GM19438 (cell line): ENCODE results near the gene TNPO2.
"Not testable (repeated sequence)": the region's sequence is repeated elsewhere in the genome, so short reads cannot be mapped to it uniquely, and the experiment has no call there.

Experiments
- ATAC-seq: cut with Tn5 transposase; IDR thresholded peaks from one replicate; pipeline ENCODE4 v1.9.1; 2021; ENCODE audit warnings: low read depth; ENCODE audit not compliant: unreplicated experiment

TNPO2 gene

GRCh38 chr19:12708641-12709040 lies 15.1 kb downstream of the TNPO2 start:
- no peak for ATAC-seq

DNA sequence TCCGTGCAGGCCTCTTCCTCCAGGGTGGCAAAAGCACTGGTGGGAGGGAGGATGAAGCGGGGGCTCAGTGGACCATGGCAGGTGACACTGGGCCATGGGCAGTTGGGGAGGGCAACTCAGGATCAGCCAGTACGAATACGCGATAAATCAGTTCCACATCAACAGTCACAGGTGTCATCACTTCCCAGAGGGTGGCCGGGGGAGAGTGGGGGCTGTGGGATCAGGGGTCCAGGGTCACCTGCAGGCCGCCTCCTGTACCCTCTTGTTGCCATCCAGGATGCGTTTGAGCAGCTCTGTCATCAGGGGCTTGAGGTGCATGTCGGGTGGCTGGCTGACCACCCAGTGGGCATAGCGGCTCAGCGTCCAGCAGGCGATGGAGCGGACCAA lies 17.4 kb downstream of the TNPO2 start:
- no peak for ATAC-seq

DNA sequence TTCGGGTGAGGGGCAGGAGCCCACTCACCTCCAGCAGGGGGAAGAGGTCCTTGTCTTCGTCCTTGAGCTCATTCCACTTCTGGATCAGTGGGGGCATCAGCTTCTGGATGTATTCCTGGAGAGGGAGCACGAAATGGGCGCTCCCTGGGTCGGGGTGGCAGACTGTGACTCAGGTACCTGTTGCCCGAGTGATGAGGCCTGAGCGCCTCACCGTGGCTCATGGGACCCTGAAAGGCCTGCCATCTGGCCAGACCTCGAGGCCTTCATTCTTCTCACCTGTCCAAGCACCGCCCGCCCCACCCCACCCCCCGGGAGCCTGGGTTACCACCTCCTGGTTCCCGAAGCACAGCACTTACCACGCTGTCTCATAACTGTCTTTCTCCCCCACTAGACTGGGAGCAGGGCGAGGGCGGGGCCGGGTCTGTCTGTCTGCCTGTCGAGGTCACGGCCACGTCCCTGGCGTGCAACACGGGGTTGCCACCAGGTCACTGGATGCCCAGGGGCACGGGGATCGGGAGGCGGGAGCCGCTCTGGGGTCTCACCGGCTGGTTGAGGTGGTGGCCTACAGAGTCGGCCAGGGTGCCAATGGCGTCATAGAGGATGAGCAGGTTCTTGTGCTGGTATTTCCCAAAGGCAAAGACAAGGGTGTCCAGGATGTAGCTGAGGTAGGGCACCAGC lies 17.9 kb downstream of the TNPO2 start:
- ATAC-seq, result no peak

DNA sequence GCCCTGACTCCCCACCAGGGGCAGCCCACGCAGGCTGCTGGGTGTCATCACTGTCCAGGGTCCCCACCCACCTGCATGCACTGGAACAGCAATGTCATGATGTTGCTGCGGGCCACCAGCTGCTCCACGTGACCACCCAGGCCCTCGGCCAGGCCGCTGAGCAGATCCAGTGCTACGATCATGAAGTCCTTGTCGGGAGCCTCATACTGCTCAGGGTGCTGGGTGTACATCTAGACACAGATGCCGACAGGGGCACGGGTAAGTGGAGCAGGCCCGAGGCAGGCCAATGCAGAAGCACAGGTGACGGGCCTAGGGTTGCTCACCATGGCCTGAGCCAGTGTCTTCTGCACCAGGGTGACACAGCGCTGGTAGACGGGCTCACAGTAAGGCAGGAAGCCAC lies 18.6 kb downstream of the TNPO2 start:
- ATAC-seq, result no peak

GRCh38 chr19:12703046-12703445 lies 20.7 kb downstream of the TNPO2 start:
- ATAC-seq, result no peak

DNA sequence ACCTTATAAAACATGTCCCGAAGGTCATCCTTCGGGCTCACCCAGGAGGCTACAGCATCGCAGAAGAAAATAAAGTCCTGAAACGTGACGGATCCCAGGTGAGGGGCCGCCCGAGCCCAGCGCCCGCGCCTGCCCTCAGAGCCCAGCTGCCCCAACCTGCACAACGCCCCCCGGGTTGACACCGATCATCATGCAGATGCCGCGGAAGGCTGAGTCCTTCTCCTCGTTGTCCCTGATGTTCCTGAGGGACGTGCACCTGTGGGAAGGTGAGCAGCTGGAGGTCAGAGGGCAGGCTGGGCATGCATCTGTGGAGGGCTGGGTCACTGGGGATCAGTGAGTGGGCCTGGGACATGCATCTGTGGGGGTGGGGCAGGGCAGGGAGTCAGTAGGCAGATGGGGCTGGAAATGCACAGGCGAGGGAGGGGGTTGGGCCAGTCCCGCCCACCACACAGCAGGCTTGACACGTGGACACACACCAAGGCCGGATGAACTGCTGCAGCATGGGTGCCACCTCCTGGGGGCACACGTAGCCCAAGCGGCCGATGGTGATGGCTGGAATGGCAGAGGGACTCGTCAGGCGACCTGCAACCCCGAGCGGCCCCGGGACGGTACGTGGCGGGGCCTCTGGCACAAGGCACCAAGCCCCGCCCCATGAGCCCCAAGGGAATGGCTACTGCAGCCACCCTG lies 22.0 kb downstream of the TNPO2 start:
- ATAC-seq, result no peak

DNA sequence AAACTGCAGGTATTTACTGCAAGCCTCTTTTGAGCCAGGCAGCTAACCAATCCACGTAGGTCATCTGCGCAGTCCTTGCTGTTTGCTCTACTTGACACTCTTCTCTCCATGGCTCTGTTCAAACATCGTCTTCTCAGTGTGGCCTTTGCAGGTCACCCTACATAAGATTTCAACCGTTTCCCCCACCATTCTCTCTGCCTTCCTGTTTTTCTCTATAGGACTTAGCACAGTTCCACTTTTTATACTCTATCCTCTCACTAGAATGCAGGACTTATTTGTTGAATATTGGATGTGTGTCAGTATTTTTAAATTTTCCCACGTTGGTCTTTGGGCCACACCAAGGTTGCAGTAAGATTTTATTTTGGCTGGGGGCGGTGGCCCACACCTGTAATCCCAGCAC lies 25.6 kb downstream of the TNPO2 start:
- ATAC-seq, result no peak

- not testable (repeated sequence) for ATAC-seq
Measured at GRCh38 chr19:12697425-12697824, 26.3 kb downstream of the TNPO2 start.

GRCh38 chr19:12696366-12697335 lies 27.1 kb downstream of the TNPO2 start, which contains the start of gene FBXW9:
FBXW9 (minus strand) TSS chr19:12696631; CDS start chr19:12696581, 50 bp downstream.
- ATAC-seq, result peak; percentile 79

GRCh38 chr19:12695997-12696365 lies 27.8 kb downstream of the TNPO2 start:
- peak; percentile 10 for ATAC-seq

DNA sequence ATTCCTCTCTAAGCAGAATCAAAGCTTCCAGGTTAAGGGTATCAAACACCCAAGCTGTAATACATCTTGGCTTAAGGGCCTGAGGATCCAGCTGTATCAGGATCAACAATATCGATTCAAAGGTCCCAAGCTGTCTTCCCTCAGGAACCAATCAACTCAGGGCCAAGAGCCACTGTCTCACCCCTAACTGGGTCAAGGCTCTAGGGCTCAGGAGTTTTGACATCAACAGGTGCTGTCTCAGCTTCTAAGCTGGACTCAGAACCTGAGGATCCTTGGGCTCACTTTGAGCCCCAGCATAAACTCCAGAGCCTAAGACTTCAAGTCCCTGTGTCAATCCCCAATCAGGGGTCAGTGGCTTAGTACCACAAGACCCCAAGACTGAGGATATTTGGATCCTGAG lies 28.2 kb downstream of the TNPO2 start:
- ATAC-seq, result no peak

DNA sequence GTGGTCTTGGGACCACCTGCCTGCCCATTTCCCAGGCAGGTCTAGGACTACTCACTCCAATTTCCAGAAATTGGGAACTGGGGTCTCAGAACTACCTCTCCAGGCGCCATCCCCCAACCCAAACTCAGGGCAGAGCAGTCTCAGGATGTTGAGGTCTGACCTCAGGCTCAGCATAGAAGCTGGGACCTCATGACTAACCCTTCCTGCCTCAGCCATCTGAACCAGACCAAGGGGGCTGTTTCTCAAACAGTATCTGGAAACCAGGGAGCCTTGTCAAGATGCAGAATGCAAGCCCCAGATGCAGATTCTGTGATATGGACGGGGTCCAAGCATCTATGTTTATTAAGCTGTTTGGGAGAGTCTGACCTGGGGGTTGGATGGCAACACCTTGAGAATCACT lies 28.6 kb downstream of the TNPO2 start:
- no peak for ATAC-seq

DNA sequence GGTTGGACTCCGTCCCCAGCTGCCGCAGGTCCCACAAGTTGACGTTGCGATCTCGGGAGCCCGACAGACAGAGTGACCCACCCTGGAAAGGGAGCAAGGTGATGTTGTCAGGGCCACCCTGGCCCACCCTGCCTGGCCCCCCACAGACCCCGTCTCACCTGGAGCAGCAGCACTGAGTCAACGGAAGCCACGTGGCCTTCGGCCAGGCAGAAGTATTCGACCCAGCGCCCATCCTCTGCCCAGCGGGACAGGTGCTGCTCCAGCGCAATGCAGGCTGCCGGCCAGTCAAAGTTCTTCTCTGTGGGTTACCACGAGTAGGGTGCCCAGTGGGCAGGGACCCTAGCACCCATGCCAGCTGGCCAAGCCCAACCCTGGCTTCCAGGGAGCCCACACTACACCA lies 29.1 kb downstream of the TNPO2 start:
- no peak for ATAC-seq

DNA sequence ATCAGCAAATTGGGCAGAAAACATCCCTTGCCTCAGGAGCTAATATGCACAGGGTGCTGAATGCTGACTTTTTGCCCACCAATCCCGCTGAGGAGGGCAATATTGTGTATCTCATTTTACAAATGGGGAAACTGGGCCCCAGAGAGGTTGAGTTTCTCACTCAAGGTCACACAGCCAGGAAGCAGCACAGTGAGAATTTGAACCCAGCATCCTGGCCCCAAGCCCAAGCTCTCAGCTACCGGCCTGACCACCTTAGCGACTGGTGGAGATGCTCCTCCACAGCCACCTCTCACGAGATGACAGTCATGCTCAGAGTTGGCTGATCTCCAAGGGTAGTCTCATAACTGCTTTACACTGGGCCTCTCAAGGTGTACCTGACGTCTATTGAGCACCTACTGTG lies 30.8 kb downstream of the TNPO2 start:
- ATAC-seq, result no peak

DNA sequence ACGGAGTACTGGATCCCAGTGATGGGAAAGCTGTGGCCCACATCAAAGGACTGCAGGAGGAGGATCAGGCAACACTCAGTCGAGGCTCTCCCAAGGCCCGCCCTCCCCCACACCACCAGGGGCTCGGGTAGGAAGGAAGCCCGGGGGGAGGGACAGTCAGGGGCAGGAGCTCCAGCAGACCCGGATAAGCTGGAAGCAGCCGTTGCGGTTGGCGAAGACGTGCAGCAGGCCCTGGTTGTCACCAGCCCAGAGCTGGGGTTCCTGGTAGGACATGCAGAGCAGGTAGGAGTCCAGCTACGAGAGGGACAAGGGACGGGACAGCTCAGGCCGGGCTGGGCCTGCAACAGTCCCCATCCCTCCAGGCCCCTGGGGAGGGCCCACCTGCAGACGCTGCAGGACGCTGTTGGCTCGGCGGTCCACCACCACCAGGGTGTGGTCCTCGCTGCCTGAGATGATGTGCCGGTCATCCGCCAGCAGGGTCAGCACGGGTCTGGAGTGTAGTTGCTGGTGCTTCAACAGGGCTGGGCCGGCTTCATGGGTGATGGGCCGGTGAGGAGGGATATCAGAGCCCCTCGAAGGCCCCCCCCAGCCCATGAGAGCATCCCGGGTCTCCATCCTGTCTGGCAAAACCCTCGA lies 34.0 kb downstream of the TNPO2 start:
- no peak for ATAC-seq

DNA sequence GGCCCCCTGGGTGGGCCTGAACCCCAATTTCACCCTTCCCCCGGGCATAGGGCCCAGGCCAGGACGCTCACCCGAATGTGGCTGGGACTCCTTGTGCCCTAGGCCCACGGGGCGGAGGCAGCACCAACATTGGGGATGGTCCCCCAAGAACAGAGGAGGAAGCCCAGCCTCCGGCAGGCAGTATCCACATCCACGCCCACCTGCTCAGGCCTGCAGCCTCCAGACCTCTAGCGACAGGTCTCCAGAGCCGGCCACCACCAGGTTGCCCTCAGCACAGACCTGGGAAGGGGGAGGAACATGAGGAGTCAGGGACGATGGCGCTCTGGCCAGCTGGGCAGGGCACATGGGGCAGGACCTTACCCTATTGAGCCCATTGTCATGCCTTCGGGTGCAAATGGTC lies 34.7 kb downstream of the TNPO2 start:
- ATAC-seq, result no peak

- no peak for ATAC-seq
Measured at GRCh38 chr19:12687496-12688196, 36.1 kb downstream of the TNPO2 start, which contains the start of gene GNG14. GNG14 (plus strand) TSS chr19:12687998; CDS start chr19:12688049, 51 bp downstream.

DNA sequence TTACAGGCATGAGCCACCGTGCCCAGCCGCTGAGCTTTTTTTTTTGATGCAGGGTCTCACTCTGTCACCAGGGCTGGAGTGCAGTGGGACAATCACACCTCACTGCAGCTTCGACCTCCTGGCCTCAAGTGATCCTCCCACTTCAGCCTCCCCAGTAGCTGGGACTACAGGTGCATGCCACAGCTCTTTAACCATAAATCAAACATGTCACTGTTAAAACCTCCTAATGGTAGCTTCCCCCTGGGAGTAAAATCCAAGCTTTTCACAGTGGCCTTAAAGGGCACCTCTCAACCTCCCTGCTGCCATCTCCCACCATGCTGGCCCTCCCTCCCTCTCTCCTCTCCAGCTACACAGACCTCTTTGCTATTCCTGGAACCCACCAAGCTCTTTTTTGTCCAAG lies 37.9 kb downstream of the TNPO2 start:
- no peak for ATAC-seq

GRCh38 chr19:12681074-12681987 lies 42.4 kb downstream of the TNPO2 start, which contains the start of gene DHPS:
DHPS (minus strand) TSS chr19:12681880; CDS start chr19:12681766, 114 bp downstream.
- peak; percentile 69 for ATAC-seq
